HepG2 (cell line): ENCODE measurements around the gene COX4I1. TPM values are rescaled to one million over a fixed set of nuclear protein-coding genes. Genes with fewer than 3 reads are reported as not detected.

Source experiments
- CEBPB ChIP-seq: IDR thresholded peaks from 2 replicates; pipeline ENCODE4 v1.6.1; 2011; ENCODE audit warnings: low read depth, low read length, improper control_type of control experiment, borderline replicate concordance
- CREB1 ChIP-seq, 2 experiments: fragments of 450-650 bp in 1 of 2; IDR thresholded peaks; 2 replicates each; pipeline ENCODE4 v1.6.1; 2016 to 2017; ENCODE audit warnings: control low read depth in 1 of 2, mild to moderate bottlenecking in 1 of 2, missing compliant biosample characterization in 1 of 2, missing genetic modification characterization in 1 of 2
- DPF2 ChIP-seq: sonication (generic); formaldehyde crosslinking; IDR thresholded peaks from 2 replicates; pipeline ENCODE4 v1.4.0; 2020; ENCODE audit warnings: mild to moderate bottlenecking, low read depth, missing genetic modification reagents, borderline replicate concordance
- KLF15 ChIP-seq: sonication (generic); formaldehyde crosslinking; IDR thresholded peaks from 2 replicates; pipeline ENCODE4 v1.8.1; 2023; ENCODE audit warnings: borderline replicate concordance, mild to moderate bottlenecking, inconsistent platforms, missing genetic modification reagents, mixed read lengths
- NR2C2 ChIP-seq: sonication (generic); formaldehyde crosslinking; IDR thresholded peaks from 2 replicates; pipeline ENCODE4 v1.4.0; 2020; ENCODE audit warnings: missing genetic modification reagents, mild to moderate bottlenecking, moderate library complexity, borderline replicate concordance
- PAWR ChIP-seq: sonication (generic); formaldehyde crosslinking; IDR thresholded peaks from 2 replicates; pipeline ENCODE4 v1.4.0; 2020; ENCODE audit warnings: missing genetic modification reagents, mild to moderate bottlenecking, borderline replicate concordance
- PRDM15 ChIP-seq: sonication (generic); formaldehyde crosslinking; IDR thresholded peaks from 2 replicates; pipeline ENCODE4 v1.4.0; 2020; ENCODE audit warnings: missing genetic modification reagents
- SMAD1 ChIP-seq: sonication (generic); formaldehyde crosslinking; IDR thresholded peaks from 2 replicates; pipeline ENCODE4 v1.4.0; 2020; ENCODE audit warnings: missing genetic modification reagents, low read depth, mild to moderate bottlenecking, borderline replicate concordance
- WIZ ChIP-seq: sonication (generic); formaldehyde crosslinking; IDR thresholded peaks from 2 replicates; pipeline ENCODE4 v1.5.1; 2020; ENCODE audit warnings: mild to moderate bottlenecking, missing genetic modification reagents
- ZNF18 ChIP-seq: sonication (generic); formaldehyde crosslinking; IDR thresholded peaks from 2 replicates; pipeline ENCODE4 v1.8.0; 2022; ENCODE audit warnings: mild to moderate bottlenecking, missing genetic modification reagents; ENCODE audit not compliant: insufficient replicate concordance
- ZNF276 ChIP-seq: sonication (generic); formaldehyde crosslinking; IDR thresholded peaks from 2 replicates; pipeline ENCODE4 v1.4.0; 2020; ENCODE audit warnings: mild to moderate bottlenecking, low read depth, missing genetic modification reagents
- ZNF496 ChIP-seq: sonication (generic); formaldehyde crosslinking; IDR thresholded peaks from 2 replicates; pipeline ENCODE4 v1.8.1; 2023; ENCODE audit warnings: mild to moderate bottlenecking, moderate library complexity, missing genetic modification reagents; ENCODE audit not compliant: insufficient replicate concordance
- ZNF605 ChIP-seq: sonication (generic); formaldehyde crosslinking; IDR thresholded peaks from 2 replicates; pipeline ENCODE4 v1.8.0; 2022; ENCODE audit warnings: mild to moderate bottlenecking, missing genetic modification reagents
- polyA plus RNA-seq, 8 experiments: library from polyadenylated mRNA; depleted of rRNA in 3 of 8; stranded (reverse) in 7 of 8; unstranded in 1 of 8; fragments of >200 nt; fragmentation: Illumina TruSeq in 4 of 8; extraction: Trizol in 4 of 8; gene quantifications; 2 replicates each; pipeline versions ENCODE4 v1.2.1 to v1.2.3, GENCODE V29; 2011 to 2016; ENCODE audit warnings: low read depth in 4 of 8, missing spikeins in 1 of 8, mixed read lengths in 1 of 8; ENCODE audit not compliant: insufficient read depth in 1 of 8
- total RNA-seq, 5 experiments: library from RNA; depleted of rRNA; stranded (reverse); fragments of >200 nt; fragmentation: Illumina TruSeq; extraction: Trizol; gene quantifications; 2 replicates each; pipeline ENCODE4 v1.2.3, GENCODE V29; 2016; ENCODE audit warnings: low read depth in 1 of 5

The COX4I1 gene
- total and polyA plus RNA-seq, 2 of the 13 experiments (the other 11 are each of a cell fraction or from before 2014, with no cell fraction given) = 658 to 902 TPM

- no peak for TF ChIP-seq NR2C2 (CRISPR knock-in tag)
- TF ChIP-seq DPF2 (CRISPR knock-in tag) = no peak
- TF ChIP-seq PAWR (CRISPR knock-in tag) = no peak
- no peak for TF ChIP-seq PRDM15 (CRISPR knock-in tag)
- no peak for TF ChIP-seq SMAD1 (CRISPR knock-in tag)
- no peak for TF ChIP-seq ZNF605 (CRISPR knock-in tag)
- TF ChIP-seq ZNF496 (CRISPR knock-in tag) = no peak
- TF ChIP-seq ZNF18 (CRISPR knock-in tag) = no peak
- TF ChIP-seq KLF15 = no peak
- peak; percentile 98 for TF ChIP-seq CREB1 (IDR thresholded peaks at IDR 0.05)
- TF ChIP-seq CREB1 (CRISPR knock-in tag; IDR thresholded peaks at IDR 0.05) = no peak
- no peak for TF ChIP-seq ZNF276
- no peak for TF ChIP-seq WIZ
- no peak for TF ChIP-seq CEBPB
Measured at GRCh38 chr16:85823328-85823920, 23.9 kb downstream of the COX4I1 start (continued).
